ENCODE measurements around the gene FFAR1. TPM values are rescaled to one million over a fixed set of nuclear protein-coding genes. Genes with fewer than 3 reads are reported as not detected.

Gene FFAR1, protein sequence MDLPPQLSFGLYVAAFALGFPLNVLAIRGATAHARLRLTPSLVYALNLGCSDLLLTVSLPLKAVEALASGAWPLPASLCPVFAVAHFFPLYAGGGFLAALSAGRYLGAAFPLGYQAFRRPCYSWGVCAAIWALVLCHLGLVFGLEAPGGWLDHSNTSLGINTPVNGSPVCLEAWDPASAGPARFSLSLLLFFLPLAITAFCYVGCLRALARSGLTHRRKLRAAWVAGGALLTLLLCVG (N-terminal part only)
- polyA plus RNA-seq (2011; rRNA removed) (not detected in 2 replicates), polyA minus RNA-seq (2011; rRNA and poly(A)+ RNA removed) (not detected in 2 replicates)

DNA sequence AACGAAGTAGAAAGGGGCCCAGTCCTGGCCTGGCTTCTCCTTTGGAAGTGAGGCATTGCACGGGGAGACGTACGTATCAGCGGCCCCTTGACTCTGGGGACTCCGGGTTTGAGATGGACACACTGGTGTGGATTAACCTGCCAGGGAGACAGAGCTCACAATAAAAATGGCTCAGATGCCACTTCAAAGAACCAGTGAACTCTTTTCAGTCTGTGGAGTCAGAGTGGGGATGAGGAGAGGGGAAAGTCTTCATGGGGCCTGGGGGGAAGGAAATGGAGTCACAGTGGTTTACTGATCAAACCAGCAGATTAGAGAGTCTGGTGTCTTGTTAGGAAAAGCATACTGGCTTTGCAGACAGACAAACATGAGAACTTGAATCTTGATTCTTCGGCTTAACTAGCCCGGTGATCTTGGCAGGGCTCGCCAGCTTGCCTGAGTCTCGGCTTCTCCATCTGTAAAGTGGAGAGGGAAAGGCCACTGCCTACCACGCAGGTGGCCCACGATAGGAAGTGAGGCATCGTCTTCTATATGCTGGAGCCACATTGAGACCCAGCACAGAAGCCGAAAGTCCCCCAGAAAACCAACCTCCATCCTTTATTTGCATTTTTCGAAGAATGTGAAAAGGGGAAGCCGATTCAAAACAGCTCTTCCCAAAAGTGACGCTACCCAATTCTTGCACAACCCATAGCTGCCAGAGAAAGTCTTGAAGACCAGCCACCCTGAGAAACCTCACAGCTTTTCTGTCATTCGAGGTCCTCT, at the start of gene FFAR1:
Gene FFAR1 (plus strand): TSS at position 732 of the 759 bp plus-strand sequence. CDS start 3,650 bp downstream, outside the sequence.
- no peaks in the 10 kb centered on the region for H3K36me3 ChIP-seq (ENCODE audit: control insufficient read depth, insufficient read depth, low read length)
- H3K27me3 ChIP-seq (ENCODE audit: control insufficient read depth, insufficient read depth, low read length), result peaks cover 2% of the 10 kb centered on the region; the same call in 1 of the 2 replicates
- no peak for DNase-seq (ENCODE audit: low read depth)
- H3K4me3 ChIP-seq (ENCODE audit: low read depth, low read length), result no peak within 1 kb of the TSS
- ChIA-PET POLR2A (no interaction called here), CTCF (interaction anchor here (1.1 kb wide), 1 partner anchor 148 kb away, joined by 3 read pairs; no protein-coding TSS in a partner anchor)
- TF ChIP-seq, protein P1, sequence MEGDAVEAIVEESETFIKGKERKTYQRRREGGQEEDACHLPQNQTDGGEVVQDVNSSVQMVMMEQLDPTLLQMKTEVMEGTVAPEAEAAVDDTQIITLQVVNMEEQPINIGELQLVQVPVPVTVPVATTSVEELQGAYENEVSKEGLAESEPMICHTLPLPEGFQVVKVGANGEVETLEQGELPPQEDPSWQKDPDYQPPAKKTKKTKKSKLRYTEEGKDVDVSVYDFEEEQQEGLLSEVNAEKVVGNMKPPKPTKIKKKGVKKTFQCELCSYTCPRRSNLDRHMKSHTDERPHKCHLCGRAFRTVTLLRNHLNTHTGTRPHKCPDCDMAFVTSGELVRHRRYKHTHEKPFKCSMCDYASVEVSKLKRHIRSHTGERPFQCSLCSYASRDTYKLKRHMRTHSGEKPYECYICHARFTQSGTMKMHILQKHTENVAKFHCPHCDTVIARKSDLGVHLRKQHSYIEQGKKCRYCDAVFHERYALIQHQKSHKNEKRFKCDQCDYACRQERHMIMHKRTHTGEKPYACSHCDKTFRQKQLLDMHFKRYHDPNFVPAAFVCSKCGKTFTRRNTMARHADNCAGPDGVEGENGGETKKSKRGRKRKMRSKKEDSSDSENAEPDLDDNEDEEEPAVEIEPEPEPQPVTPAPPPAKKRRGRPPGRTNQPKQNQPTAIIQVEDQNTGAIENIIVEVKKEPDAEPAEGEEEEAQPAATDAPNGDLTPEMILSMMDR (IDR thresholded peaks at IDR 0.05; ENCODE audit: insufficient read depth, low read depth, low read length), result no peak

- H3K27me3 ChIP-seq (ENCODE audit: control insufficient read depth, insufficient read depth, low read length), result peaks cover 12% of the 10 kb centered on the region
- no peak for DNase-seq (ENCODE audit: low read depth)
- TF ChIP-seq, protein P1 (IDR thresholded peaks at IDR 0.05; ENCODE audit: insufficient read depth, low read depth, low read length), result no peak
- no peak overlapping the region for H3K4me3 ChIP-seq (ENCODE audit: low read depth, low read length)
- no peaks in the 10 kb centered on the region for H3K36me3 ChIP-seq (ENCODE audit: control insufficient read depth, insufficient read depth, low read length)
- POLR2A ChIA-PET, result no interaction called here
- CTCF ChIA-PET, result no interaction called here
Measured at GRCh38 chr19:35297922-35298321, 49.8 kb upstream of the FFAR1 start.

DNA sequence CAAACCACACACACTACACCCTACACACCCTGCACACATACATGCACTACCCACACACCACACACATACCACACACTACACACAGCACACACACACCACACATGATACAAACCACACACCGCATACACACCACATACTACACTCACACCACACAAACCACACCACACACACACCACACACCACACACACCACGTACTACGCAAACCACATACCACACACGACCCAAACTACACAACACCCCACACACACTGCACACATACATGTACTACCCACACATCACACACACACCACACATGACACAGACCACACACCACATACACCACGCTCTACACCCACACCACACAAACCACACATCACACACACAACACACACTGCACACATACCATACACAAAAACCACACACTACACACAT, 49.1 kb upstream of the FFAR1 start:
- no peaks in the 10 kb centered on the region for H3K36me3 ChIP-seq (ENCODE audit: control insufficient read depth, insufficient read depth, low read length)
- TF ChIP-seq, protein P1 (IDR thresholded peaks at IDR 0.05; ENCODE audit: insufficient read depth, low read depth, low read length), result no peak
- ChIA-PET POLR2A (no interaction called here), CTCF (no interaction called here)
- no peak overlapping the region for H3K4me3 ChIP-seq (ENCODE audit: low read depth, low read length)
- H3K27me3 ChIP-seq (ENCODE audit: control insufficient read depth, insufficient read depth, low read length), result peaks cover 7% of the 10 kb centered on the region
- DNase-seq (ENCODE audit: low read depth), result no peak

DNA sequence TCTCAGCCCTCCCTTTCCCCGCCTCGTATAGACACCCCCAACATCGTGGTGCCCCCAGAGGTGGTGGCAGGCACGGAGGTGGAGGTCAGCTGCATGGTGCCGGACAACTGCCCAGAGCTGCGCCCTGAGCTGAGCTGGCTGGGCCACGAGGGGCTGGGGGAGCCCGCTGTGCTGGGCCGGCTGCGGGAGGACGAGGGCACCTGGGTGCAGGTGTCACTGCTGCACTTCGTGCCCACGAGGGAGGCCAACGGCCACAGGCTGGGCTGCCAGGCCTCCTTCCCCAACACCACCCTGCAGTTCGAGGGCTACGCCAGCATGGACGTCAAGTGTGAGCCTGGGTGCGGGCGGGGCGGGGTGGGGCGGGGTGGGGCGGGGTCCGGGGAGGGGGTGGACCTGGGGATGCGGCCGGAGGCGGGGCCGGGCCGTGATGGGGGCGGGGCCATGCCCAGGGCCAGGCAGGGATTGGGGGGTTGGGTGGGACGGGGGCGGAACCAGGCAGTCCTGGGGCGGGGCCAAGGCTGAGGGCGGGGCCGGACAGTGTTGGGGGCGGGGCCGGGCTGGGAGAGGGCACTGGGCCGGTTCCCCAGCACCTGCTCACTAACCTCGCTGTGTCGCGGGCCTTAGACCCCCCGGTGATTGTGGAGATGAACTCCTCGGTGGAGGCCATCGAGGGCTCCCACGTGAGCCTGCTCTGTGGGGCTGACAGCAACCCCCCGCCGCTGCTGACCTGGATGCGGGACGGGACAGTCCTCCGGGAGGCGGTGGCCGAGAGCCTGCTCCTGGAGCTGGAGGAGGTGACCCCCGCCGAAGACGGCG, 48.0 kb upstream of the FFAR1 start:
- Histone ChIP-seq H3K36me3 (ENCODE audit: control insufficient read depth, insufficient read depth, low read length) (no peaks in the 10 kb centered on the region), H3K4me3 (ENCODE audit: low read depth, low read length) (no peak overlapping the region), H3K27me3 (ENCODE audit: control insufficient read depth, insufficient read depth, low read length) (no peaks in the 10 kb centered on the region)
- DNase-seq (ENCODE audit: low read depth), result no peak
- CTCF ChIA-PET, result no interaction called here
- POLR2A ChIA-PET, result no interaction called here
- TF ChIP-seq, protein P1 (IDR thresholded peaks at IDR 0.05; ENCODE audit: insufficient read depth, low read depth, low read length), result no peak

GRCh38 chr19:35300339-35300649, 47.4 kb upstream of the FFAR1 start:
- ChIA-PET CTCF (no interaction called here), POLR2A (no interaction called here)
- DNase-seq (ENCODE audit: low read depth), result no peak
- TF ChIP-seq, protein P1 (IDR thresholded peaks at IDR 0.05; ENCODE audit: insufficient read depth, low read depth, low read length), result no peak
- Histone ChIP-seq H3K27me3 (ENCODE audit: control insufficient read depth, insufficient read depth, low read length) (no peaks in the 10 kb centered on the region), H3K4me3 (ENCODE audit: low read depth, low read length) (no peak overlapping the region), H3K36me3 (ENCODE audit: control insufficient read depth, insufficient read depth, low read length) (no peaks in the 10 kb centered on the region)
